Nephron progenitor cell (in vitro differentiated cells): Measurements from ENCODE around the gene NCR1.
"Not testable (repeated sequence)": the region's sequence is repeated elsewhere in the genome, so short reads cannot be mapped to it uniquely, and the experiment has no call there.

Source experiments
- DNase-seq: peaks from one replicate; pipeline ENCODE4 v3.0.0; 2021
- H3K27ac Mint-ChIP-seq: 2 replicates; pipeline ENCODE4 v1.8.0; 2021; ENCODE audit warnings: mild to moderate bottlenecking, moderate library complexity, mixed read lengths
- H3K27me3 Mint-ChIP-seq: 2 replicates; pipeline ENCODE4 v1.8.0; 2021; ENCODE audit warnings: mild to moderate bottlenecking, low read depth, mixed read lengths; ENCODE audit not compliant: poor library complexity
- H3K36me3 Mint-ChIP-seq: 2 replicates; pipeline ENCODE4 v1.8.0; 2021; ENCODE audit warnings: low read depth, mixed read lengths
- H3K4me1 Mint-ChIP-seq: 2 replicates; pipeline ENCODE4 v1.8.0; 2021; ENCODE audit warnings: mixed read lengths
- H3K4me3 Mint-ChIP-seq: 2 replicates; pipeline ENCODE4 v1.8.0; 2021; ENCODE audit warnings: mild to moderate bottlenecking, moderate library complexity, mixed read lengths
- H3K9me3 Mint-ChIP-seq: 2 replicates; pipeline ENCODE4 v1.8.0; 2021; ENCODE audit warnings: mild to moderate bottlenecking, moderate library complexity, mixed read lengths
- TF ChIP-seq, protein P1 (sequence below): fragments of 200-600 bp; sonication (generic); IDR thresholded peaks from 2 replicates; pipeline ENCODE4 v1.5.0; 2021; ENCODE audit warnings: antibody characterized with exemption

The NCR1 gene

DNA sequence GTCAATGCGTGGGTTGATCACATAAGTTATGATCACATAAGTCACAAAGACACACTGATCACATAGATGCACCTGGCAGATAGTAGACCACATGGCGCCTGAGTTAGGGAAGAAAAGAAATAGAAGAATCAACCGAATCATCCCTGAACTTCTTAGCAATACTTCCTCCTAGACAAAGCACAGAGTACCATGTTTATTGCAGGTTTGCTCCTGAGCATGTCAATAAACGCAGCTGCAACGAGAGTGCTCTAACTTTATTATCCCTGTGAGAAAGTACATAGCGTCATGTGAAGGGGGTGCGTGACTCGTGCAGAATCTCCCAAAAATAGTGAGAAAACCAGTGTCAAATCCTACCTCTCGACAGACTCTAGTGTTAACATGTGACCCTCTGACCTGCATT is 17.3 kb downstream of the NCR1 start:
- DNase-seq = no peak
- peaks cover 10% of the 10 kb centered on the region for H3K27me3 Mint-ChIP-seq
- no peaks in the 10 kb centered on the region for H3K4me1 Mint-ChIP-seq
- no peak overlapping the region for H3K27ac Mint-ChIP-seq
- H3K36me3 Mint-ChIP-seq = peaks cover 1% of the 10 kb centered on the region
- H3K4me3 Mint-ChIP-seq = no peak overlapping the region
- TF ChIP-seq, protein P1, sequence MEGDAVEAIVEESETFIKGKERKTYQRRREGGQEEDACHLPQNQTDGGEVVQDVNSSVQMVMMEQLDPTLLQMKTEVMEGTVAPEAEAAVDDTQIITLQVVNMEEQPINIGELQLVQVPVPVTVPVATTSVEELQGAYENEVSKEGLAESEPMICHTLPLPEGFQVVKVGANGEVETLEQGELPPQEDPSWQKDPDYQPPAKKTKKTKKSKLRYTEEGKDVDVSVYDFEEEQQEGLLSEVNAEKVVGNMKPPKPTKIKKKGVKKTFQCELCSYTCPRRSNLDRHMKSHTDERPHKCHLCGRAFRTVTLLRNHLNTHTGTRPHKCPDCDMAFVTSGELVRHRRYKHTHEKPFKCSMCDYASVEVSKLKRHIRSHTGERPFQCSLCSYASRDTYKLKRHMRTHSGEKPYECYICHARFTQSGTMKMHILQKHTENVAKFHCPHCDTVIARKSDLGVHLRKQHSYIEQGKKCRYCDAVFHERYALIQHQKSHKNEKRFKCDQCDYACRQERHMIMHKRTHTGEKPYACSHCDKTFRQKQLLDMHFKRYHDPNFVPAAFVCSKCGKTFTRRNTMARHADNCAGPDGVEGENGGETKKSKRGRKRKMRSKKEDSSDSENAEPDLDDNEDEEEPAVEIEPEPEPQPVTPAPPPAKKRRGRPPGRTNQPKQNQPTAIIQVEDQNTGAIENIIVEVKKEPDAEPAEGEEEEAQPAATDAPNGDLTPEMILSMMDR = no peak
- H3K9me3 Mint-ChIP-seq = peaks cover 86% of the 10 kb centered on the region

DNA sequence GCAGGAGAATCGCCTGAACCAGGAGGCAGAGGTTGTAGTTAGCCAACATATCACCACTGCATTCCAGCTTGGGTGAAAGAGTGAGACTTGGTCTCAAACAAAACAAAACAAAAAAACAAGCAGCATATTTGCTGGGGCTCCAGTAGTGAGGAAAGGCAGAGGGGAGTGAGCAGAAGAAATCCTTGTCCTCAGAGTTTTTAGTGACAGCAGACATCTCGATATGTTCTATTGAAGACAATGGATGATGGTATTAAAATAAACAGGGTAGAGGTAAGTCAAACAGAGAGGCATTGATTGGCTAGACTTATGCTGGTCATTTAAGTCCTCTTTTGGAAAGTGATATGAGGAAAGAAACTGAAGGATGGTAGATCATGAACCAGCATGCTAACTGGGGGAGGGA is 22.4 kb downstream of the NCR1 start:
- DNase-seq = no peak
- Mint-ChIP-seq H3K27ac (no peak overlapping the region), H3K4me3 (no peak overlapping the region), H3K4me1 (no peaks in the 10 kb centered on the region), H3K36me3 (peaks cover 4% of the 10 kb centered on the region), H3K27me3 (peaks cover 4% of the 10 kb centered on the region), H3K9me3 (peaks cover 91% of the 10 kb centered on the region)
- TF ChIP-seq, protein P1 = no peak

DNA sequence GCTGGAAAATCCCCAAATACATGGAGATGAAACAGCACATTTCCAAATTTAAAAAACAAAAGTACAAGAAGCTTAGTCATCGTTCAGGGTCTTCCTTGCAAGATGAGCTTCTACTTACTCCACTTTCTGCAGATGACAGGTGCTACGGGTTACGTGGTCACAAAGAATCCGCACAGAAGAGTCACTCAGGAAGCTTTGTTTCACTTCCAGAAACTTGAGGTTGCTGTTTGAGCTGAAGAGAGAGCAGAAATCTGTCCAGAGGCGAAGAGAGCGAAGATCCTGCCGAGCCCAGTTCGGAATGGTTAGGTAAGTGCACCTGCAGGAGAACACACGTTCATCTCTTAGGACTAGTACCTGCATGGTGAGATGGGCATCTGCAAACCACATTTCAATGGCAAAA is 32.0 kb downstream of the NCR1 start:
- H3K9me3 Mint-ChIP-seq = peaks cover 84% of the 10 kb centered on the region
- no peak overlapping the region for H3K4me3 Mint-ChIP-seq
- H3K27ac Mint-ChIP-seq = no peak overlapping the region
- H3K4me1 Mint-ChIP-seq = no peaks in the 10 kb centered on the region
- no peaks in the 10 kb centered on the region for H3K36me3 Mint-ChIP-seq
- H3K27me3 Mint-ChIP-seq = peaks cover 8% of the 10 kb centered on the region
- DNase-seq = no peak
- TF ChIP-seq, protein P1 = no peak

DNA sequence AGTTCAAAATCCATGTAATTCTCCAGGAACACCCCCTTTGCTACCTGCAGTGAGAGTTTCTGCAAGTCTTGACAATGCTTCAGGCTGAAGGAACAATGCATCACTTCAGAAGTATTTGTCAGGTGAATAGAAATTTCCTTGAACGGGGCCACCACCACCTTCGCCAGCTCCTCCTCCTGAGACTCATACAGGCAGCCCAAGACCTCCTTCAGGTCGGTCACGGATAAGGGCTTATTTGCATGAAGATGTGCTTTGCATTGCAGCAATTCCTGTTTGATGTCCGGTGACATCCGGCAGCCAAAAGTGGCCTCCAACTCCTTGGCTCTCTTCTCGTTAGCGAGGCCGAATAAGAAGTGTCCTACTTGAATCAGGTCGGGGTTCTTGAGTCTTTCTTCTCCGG is 33.0 kb downstream of the NCR1 start:
- Mint-ChIP-seq H3K27ac (no peak overlapping the region), H3K4me3 (no peak overlapping the region), H3K27me3 (peaks cover 8% of the 10 kb centered on the region), H3K9me3 (peaks cover 80% of the 10 kb centered on the region), H3K36me3 (no peaks in the 10 kb centered on the region), H3K4me1 (no peaks in the 10 kb centered on the region)
- TF ChIP-seq, protein P1 = no peak
- DNase-seq = no peak

DNA sequence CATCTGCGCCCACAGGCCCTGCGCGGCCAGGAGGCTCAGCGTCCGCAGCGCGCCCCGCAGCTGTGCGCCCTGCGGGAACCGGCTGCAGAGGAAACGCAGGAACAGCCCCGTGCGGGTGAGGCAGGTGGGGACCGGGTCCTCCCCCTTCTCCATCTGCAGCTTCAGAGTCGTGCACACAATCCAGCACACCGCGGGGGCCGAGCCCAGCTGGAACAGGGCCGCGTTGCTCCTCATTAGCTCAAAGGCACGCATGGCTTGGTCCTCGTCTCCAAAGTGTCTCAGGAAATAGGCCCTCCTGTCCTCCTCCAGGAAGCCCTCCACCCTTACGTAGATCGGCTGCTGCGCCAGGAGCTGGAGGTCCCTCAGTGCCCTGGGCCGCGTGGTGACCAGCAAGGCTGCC is 33.6 kb downstream of the NCR1 start:
- H3K27me3 Mint-ChIP-seq, H3K4me3 Mint-ChIP-seq, H3K4me1 Mint-ChIP-seq, H3K36me3 Mint-ChIP-seq, H3K27ac Mint-ChIP-seq, DNase-seq: not testable (repeated sequence)
- peaks cover 81% of the 10 kb centered on the region for H3K9me3 Mint-ChIP-seq

DNA sequence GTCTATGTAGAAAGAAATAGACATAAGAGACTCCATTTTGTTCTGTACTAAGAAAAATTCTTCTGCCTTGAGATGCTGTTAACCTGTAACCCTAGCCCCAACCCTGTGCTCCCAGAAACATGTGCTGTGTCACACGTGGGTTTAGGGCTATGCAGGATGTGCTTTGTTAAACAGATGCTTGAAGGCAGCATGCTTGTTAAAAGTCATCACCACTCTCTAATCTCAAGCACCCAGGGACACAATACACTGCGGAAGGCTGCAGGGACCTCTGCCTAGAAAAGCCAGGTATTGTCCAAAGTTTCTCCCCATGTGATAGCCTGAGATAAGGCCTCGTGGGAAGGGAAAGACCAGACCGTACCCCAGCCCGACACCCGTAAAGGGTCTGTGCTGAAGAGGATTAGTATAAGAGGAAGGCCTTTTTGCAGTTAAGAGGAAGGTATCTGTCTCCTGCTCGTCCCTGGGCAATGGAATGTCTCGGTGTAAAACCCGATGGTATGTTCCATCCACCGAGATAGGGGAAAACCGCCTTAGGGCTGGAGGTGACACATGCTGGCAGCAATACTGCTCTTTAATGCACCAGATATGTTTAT is 37.9 kb downstream of the NCR1 start:
- H3K4me3 Mint-ChIP-seq, H3K27ac Mint-ChIP-seq, H3K4me1 Mint-ChIP-seq, H3K36me3 Mint-ChIP-seq, DNase-seq, H3K27me3 Mint-ChIP-seq: not testable (repeated sequence)
- peaks cover 75% of the 10 kb centered on the region for H3K9me3 Mint-ChIP-seq

DNA sequence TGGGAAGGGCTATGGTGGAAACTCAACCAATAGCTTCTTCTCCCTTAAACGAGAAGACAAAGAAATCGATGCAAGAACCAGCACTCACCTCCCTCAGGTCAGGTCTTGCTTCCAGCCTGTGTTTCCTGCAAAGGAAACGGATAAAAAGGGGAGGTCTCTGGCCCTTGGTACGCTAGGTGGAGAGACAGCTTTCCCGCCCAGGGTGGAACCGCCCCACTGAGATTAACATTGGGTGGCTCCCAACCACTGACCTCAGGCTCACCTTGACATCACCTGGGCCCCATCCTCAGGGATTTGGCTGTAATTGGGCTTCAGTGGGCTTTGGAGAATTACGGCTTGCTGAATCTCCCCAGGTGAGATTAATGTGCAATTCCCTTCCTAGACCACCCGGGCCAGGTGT is 41.4 kb downstream of the NCR1 start, which contains the start of gene NLRP7:
Gene NLRP7, minus strand, starts transcription at position 150 of the 400 bp plus-strand sequence.
- no peak for DNase-seq
- H3K27ac Mint-ChIP-seq = no peak within 1 kb of the TSS
- peaks cover 3% of the 10 kb centered on the region for H3K27me3 Mint-ChIP-seq
- TF ChIP-seq, protein P1 = no peak
- no peaks in the 10 kb centered on the region for H3K4me1 Mint-ChIP-seq
- H3K4me3 Mint-ChIP-seq = no peak within 1 kb of the TSS
- peaks cover 71% of the 10 kb centered on the region for H3K9me3 Mint-ChIP-seq
- H3K36me3 Mint-ChIP-seq = no peaks in the 10 kb centered on the region
